H9 (cell line): ENCODE data around the gene ZNF124. TPM values are rescaled to one million over a fixed set of nuclear protein-coding genes. Genes with fewer than 3 reads are reported as not detected.
"Not testable (repeated sequence)": the region's sequence is repeated elsewhere in the genome, so short reads cannot be mapped to it uniquely, and the experiment has no call there.

Source experiments
- DNase-seq: peaks from one replicate; pipeline ENCODE4 v3.0.0-alpha.2; 2017
- H2AFZ ChIP-seq: one replicate; pipeline ENCODE4 v1.6.1; 2013; ENCODE audit warnings: mild to moderate bottlenecking, low read length, control low read depth, moderate library complexity
- H2AK5ac ChIP-seq: 2 replicates; pipeline ENCODE4 v1.6.1; 2013; ENCODE audit warnings: low read length, control low read depth, mixed read lengths; ENCODE audit not compliant: insufficient read length
- H2BK120ac ChIP-seq: one replicate; pipeline ENCODE4 v1.6.1; 2013; ENCODE audit warnings: low read depth, mild to moderate bottlenecking, low read length, control low read depth, inconsistent platforms; ENCODE audit not compliant: poor library complexity, severe bottlenecking
- H2BK12ac ChIP-seq: 2 replicates; pipeline ENCODE4 v1.6.1; 2013; ENCODE audit warnings: low read length, control low read depth, mixed read lengths, low read depth; ENCODE audit not compliant: insufficient read length
- H2BK15ac ChIP-seq: 2 replicates; pipeline ENCODE4 v1.6.1; 2013; ENCODE audit warnings: low read depth, low read length, control low read depth
- H2BK20ac ChIP-seq: one replicate; pipeline ENCODE4 v1.6.1; 2013; ENCODE audit warnings: low read depth, mild to moderate bottlenecking, low read length, control low read depth, inconsistent platforms; ENCODE audit not compliant: poor library complexity, severe bottlenecking
- H2BK5ac ChIP-seq: 2 replicates; pipeline ENCODE4 v1.6.1; 2013; ENCODE audit warnings: low read length, control low read depth, mixed read lengths; ENCODE audit not compliant: insufficient read length
- H3K14ac ChIP-seq: 2 replicates; pipeline ENCODE4 v1.6.1; 2013; ENCODE audit warnings: low read length, control low read depth; ENCODE audit not compliant: insufficient read depth
- H3K18ac ChIP-seq: 2 replicates; pipeline ENCODE4 v1.6.1; 2013; ENCODE audit warnings: low read depth, mild to moderate bottlenecking, mixed read lengths, low read length, control low read depth; ENCODE audit not compliant: insufficient read length
- H3K23ac ChIP-seq: 2 replicates; pipeline ENCODE4 v1.6.1; 2013; ENCODE audit warnings: low read length, control low read depth, mixed read lengths, low read depth; ENCODE audit not compliant: insufficient read length
- H3K23me2 ChIP-seq: 2 replicates; pipeline ENCODE4 v1.6.1; 2013; ENCODE audit warnings: low read depth, mild to moderate bottlenecking, mixed read lengths, low read length, control low read depth; ENCODE audit not compliant: insufficient read length, poor library complexity, severe bottlenecking
- H3K27ac ChIP-seq: 2 replicates; pipeline ENCODE4 v1.5.1; 2013; ENCODE audit warnings: low read length, control low read depth, mixed read lengths, low read depth; ENCODE audit not compliant: insufficient read length
- H3K27me3 ChIP-seq: 2 replicates; pipeline ENCODE4 v1.6.1; 2013; ENCODE audit warnings: low read length, control low read depth, inconsistent platforms; ENCODE audit not compliant: insufficient read depth
- H3K4ac ChIP-seq: 2 replicates; pipeline ENCODE4 v1.6.1; 2013; ENCODE audit warnings: low read depth, mild to moderate bottlenecking, control low read depth, inconsistent platforms, low read length, moderate library complexity
- H3K4me1 ChIP-seq: 2 replicates; pipeline ENCODE4 v1.6.1; 2013; ENCODE audit warnings: low read length, control low read depth, inconsistent platforms; ENCODE audit not compliant: insufficient read depth
- H3K4me2 ChIP-seq: 2 replicates; pipeline ENCODE4 v1.6.1; 2013; ENCODE audit warnings: low read length, control low read depth, mixed read lengths; ENCODE audit not compliant: insufficient read length, insufficient read depth
- H3K56ac ChIP-seq: 2 replicates; pipeline ENCODE4 v1.6.1; 2013; ENCODE audit warnings: low read depth, mild to moderate bottlenecking, mixed read lengths, low read length, control low read depth; ENCODE audit not compliant: insufficient read length
- H3K79me1 ChIP-seq: 2 replicates; pipeline ENCODE4 v1.6.1; 2013; ENCODE audit warnings: low read depth, mild to moderate bottlenecking, moderate library complexity, low read length, control low read depth, inconsistent platforms; ENCODE audit not compliant: insufficient read depth, poor library complexity, severe bottlenecking
- H3K79me2 ChIP-seq: 2 replicates; pipeline ENCODE4 v1.6.1; 2013; ENCODE audit warnings: low read length, control low read depth, inconsistent platforms; ENCODE audit not compliant: insufficient read depth
- H3K9ac ChIP-seq: 2 replicates; pipeline ENCODE4 v1.6.1; 2013; ENCODE audit warnings: low read length, control low read depth, mixed read lengths; ENCODE audit not compliant: insufficient read length; ENCODE audit errors: extremely low read depth
- H3K9me3 ChIP-seq: one replicate; pipeline ENCODE4 v1.6.1; 2013; ENCODE audit warnings: low read depth, low read length, inconsistent platforms; ENCODE audit not compliant: control insufficient read depth
- H3T11ph ChIP-seq: one replicate; pipeline ENCODE4 v1.6.1; 2013; ENCODE audit warnings: mild to moderate bottlenecking, low read length, control low read depth, inconsistent platforms
- H4K20me1 ChIP-seq: one replicate; pipeline ENCODE4 v1.6.1; 2013; ENCODE audit not compliant: control insufficient read depth, insufficient read length, insufficient read depth
- H4K5ac ChIP-seq: 2 replicates; pipeline ENCODE4 v1.6.1; 2013; ENCODE audit warnings: low read depth, mild to moderate bottlenecking, mixed read lengths, low read length, control low read depth; ENCODE audit not compliant: insufficient read length
- H4K8ac ChIP-seq: replicated peaks from 2 replicates; pipeline ENCODE4 v1.6.1; 2013; ENCODE audit warnings: low read length, control low read depth, mixed read lengths, low read depth; ENCODE audit not compliant: insufficient read length
- H4K91ac ChIP-seq: 2 replicates; pipeline ENCODE4 v1.6.1; 2013; ENCODE audit warnings: low read depth, mild to moderate bottlenecking, moderate library complexity, mixed read lengths, low read length, control low read depth; ENCODE audit not compliant: insufficient read length
- H3K27ac Mint-ChIP-seq, 3 experiments: 2 replicates in 2 of 3; 3 replicates in 1 of 3; pipeline ENCODE4 v1.8.0; 2020 to 2021; ENCODE audit warnings: mixed read lengths in 3 of 3, mild to moderate bottlenecking in 1 of 3, moderate library complexity in 1 of 3
- H3K27me3 Mint-ChIP-seq: 2 replicates; pipeline ENCODE4 v1.8.0; 2021; ENCODE audit warnings: low read depth, mild to moderate bottlenecking, moderate library complexity, mixed read lengths
- H3K36me3 Mint-ChIP-seq, 3 experiments: 2 replicates in 2 of 3; 3 replicates in 1 of 3; pipeline ENCODE4 v1.8.0; 2020 to 2021; ENCODE audit warnings: low read depth in 3 of 3, mixed read lengths in 3 of 3; ENCODE audit not compliant: insufficient read depth in 1 of 3
- H3K4me1 Mint-ChIP-seq, 2 experiments: 2 replicates each; pipeline ENCODE4 v1.8.0; 2020; ENCODE audit warnings: mixed read lengths in 2 of 2
- H3K4me3 Mint-ChIP-seq, 2 experiments: 2 replicates in 1 of 2; 3 replicates in 1 of 2; pipeline ENCODE4 v1.8.0; 2020 to 2021; ENCODE audit warnings: mild to moderate bottlenecking in 2 of 2, mixed read lengths in 2 of 2, moderate library complexity in 1 of 2
- H3K9me3 Mint-ChIP-seq, 2 experiments: 2 replicates in 1 of 2; 3 replicates in 1 of 2; pipeline ENCODE4 v1.8.0; 2020; ENCODE audit warnings: mild to moderate bottlenecking in 2 of 2, mixed read lengths in 2 of 2, moderate library complexity in 1 of 2
- WGBS: extraction: QIAGEN DNeasy Blood & Tissue Kit; methylation state at CpG from one replicate; pipeline ENCODE4 v1.1.7; 2013; ENCODE audit warnings: missing lambda C conversion rate, low lambda C conversion rate, mixed read lengths; ENCODE audit not compliant: insufficient read length; ENCODE audit errors: extremely low coverage; 5-methylcytosine and 5-hydroxymethylcytosine counted together
- total RNA-seq: library from RNA; stranded (reverse); gene quantifications from 2 replicates; pipeline ENCODE4 v1.2.1, GENCODE V29; 2021
- TF ChIP-seq, protein P1 (sequence below): fragments of 200-600 bp; sonication (generic); conservative IDR thresholded peaks from 3 replicates; pipeline ENCODE4 v1.8.0; 2021; ENCODE audit warnings: antibody characterized with exemption, mild to moderate bottlenecking

The ZNF124 gene
- total RNA-seq, 1 experiment from 2014 or later = 50.6 TPM

DNA sequence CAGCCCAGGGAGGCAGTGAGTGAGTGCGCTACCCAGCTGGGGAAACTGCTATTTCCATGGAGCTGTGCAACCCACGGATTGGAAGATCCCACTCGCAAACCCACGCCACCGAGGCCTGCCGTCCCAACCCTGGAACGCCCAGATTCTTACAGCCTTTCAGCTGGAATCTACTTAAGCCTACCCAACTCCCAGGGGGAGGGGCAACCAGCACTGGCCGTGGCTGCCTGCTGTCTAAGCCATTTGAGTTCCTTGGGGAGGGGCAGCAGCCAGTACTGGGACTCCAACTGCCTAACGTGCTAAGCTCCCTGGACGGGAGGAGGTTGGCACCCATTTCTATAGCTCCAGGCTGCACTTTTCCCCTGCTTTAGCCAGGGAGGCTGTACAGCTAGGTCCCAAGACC lies 40.6 kb downstream of the ZNF124 start:
- no peaks in the 10 kb centered on the region for H4K20me1 ChIP-seq
- no peak overlapping the region for H3K27ac ChIP-seq
- no peak overlapping the region for H2BK5ac ChIP-seq
- H3K79me2 ChIP-seq = no peaks in the 10 kb centered on the region; the same call in 1 of the 2 replicates
- no peak overlapping the region for H2AK5ac ChIP-seq
- H2BK15ac ChIP-seq = no peak overlapping the region
- no peaks in the 10 kb centered on the region for H3K79me1 ChIP-seq
- H4K91ac ChIP-seq = no peak overlapping the region
- H3K23me2 ChIP-seq = no peaks in the 10 kb centered on the region
- WGBS = no CpG with 5 or more reads among the region's 10 CpGs
- H3K9ac ChIP-seq = no peak overlapping the region
- no peak overlapping the region for H2AFZ ChIP-seq
- DNase-seq = no peak
- H4K8ac ChIP-seq = no peak overlapping the region
- H3K14ac ChIP-seq = no peak overlapping the region; the same call in 1 of the 2 replicates
- TF ChIP-seq, protein P1, sequence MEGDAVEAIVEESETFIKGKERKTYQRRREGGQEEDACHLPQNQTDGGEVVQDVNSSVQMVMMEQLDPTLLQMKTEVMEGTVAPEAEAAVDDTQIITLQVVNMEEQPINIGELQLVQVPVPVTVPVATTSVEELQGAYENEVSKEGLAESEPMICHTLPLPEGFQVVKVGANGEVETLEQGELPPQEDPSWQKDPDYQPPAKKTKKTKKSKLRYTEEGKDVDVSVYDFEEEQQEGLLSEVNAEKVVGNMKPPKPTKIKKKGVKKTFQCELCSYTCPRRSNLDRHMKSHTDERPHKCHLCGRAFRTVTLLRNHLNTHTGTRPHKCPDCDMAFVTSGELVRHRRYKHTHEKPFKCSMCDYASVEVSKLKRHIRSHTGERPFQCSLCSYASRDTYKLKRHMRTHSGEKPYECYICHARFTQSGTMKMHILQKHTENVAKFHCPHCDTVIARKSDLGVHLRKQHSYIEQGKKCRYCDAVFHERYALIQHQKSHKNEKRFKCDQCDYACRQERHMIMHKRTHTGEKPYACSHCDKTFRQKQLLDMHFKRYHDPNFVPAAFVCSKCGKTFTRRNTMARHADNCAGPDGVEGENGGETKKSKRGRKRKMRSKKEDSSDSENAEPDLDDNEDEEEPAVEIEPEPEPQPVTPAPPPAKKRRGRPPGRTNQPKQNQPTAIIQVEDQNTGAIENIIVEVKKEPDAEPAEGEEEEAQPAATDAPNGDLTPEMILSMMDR = no peak
- H3K4me3 Mint-ChIP-seq = no peak overlapping the region
- no peak overlapping the region for H3K23ac ChIP-seq
- H3K27me3 Mint-ChIP-seq = no peaks in the 10 kb centered on the region
- no peak overlapping the region for H3K18ac ChIP-seq
- H3K4me2 ChIP-seq = no peak overlapping the region
- no peak overlapping the region for H2BK120ac ChIP-seq
- peaks cover 25% of the 10 kb centered on the region in 2 experiments for H3K4me1 Mint-ChIP-seq
- H3K4ac ChIP-seq = no peak overlapping the region
- H2BK12ac ChIP-seq = no peak overlapping the region
- H3K9me3 ChIP-seq = no peaks in the 10 kb centered on the region
- H2BK20ac ChIP-seq = no peak overlapping the region
- no peak overlapping the region for H3K56ac ChIP-seq
- H3K9me3 Mint-ChIP-seq = peaks cover 21 to 49% of the 10 kb centered on the region in 2 experiments
- H3K27ac Mint-ChIP-seq = no peak overlapping the region
- H4K5ac ChIP-seq = no peak overlapping the region
- no peak overlapping the region for H3T11ph ChIP-seq
- H3K36me3 Mint-ChIP-seq = peaks cover 43 to 66% (median 44%) of the 10 kb centered on the region in 3 experiments
- H3K4me1 ChIP-seq = no peaks in the 10 kb centered on the region
- H3K27me3 ChIP-seq = no peaks in the 10 kb centered on the region

DNA sequence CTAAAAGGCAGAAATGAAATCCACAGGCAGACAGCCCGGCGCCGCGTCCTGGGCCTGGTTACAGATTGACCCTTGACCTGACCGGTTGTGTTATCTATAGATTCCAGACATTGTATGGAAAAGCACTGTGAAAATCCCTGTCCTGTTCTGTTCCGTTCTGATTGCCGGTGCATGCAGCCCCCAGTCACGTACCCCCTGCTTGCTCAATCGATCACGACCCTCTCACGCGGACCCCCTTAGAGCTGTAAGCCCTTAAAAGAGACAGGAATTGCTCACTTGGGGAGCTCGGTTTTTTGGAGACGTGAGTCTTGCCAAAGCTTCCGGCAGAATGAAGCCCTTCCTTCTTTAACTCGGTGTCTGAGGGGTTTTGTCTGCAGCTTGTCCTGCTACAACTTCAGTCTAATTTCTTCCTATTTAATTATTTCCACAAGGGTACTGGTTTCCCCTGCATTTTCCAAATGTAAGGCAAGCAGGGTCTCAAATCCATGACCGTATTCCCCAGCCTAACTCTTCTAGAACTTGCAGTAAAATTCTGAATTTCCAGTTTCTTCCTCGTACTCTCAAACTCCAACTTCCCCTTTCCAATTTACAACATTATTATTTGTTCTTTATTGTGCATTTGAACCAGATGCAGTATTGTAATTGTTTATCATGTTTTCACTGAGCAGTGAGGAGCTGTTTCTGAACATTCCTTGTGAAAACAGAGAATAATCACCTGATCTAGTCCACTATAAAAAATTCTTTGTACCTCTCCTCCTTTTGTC lies 44.1 kb downstream of the ZNF124 start:
- not testable (repeated sequence) for H3K79me2 ChIP-seq, H3K23ac ChIP-seq, H3K14ac ChIP-seq, H3K27me3 ChIP-seq, H2BK120ac ChIP-seq, H3K79me1 ChIP-seq, H2BK12ac ChIP-seq, H4K5ac ChIP-seq, H3K4ac ChIP-seq, H3K27me3 Mint-ChIP-seq, H3K9me3 ChIP-seq, DNase-seq, H2AFZ ChIP-seq, H4K8ac ChIP-seq, H3K18ac ChIP-seq, H4K91ac ChIP-seq, H4K20me1 ChIP-seq, H3K4me1 ChIP-seq, H3T11ph ChIP-seq, H2BK5ac ChIP-seq, H3K9ac ChIP-seq, H2AK5ac ChIP-seq, H3K56ac ChIP-seq, H3K27ac ChIP-seq, H2BK15ac ChIP-seq, H2BK20ac ChIP-seq, H3K23me2 ChIP-seq
- peaks cover 18% of the 10 kb centered on the region in 2 experiments for H3K4me1 Mint-ChIP-seq
- WGBS = no CpG with 5 or more reads among the region's 18 CpGs
- peak overlapping the region; percentile 32 for H3K4me2 ChIP-seq
- H3K36me3 Mint-ChIP-seq = peaks cover 17 to 32% (median 27%) of the 10 kb centered on the region in 3 experiments
- peak overlapping the region in 1 of 3 experiments; percentile 82; a peak in 1 of 7 replicates for H3K27ac Mint-ChIP-seq
- peak overlapping the region; percentile 74 to 84 for H3K4me3 Mint-ChIP-seq
- H3K9me3 Mint-ChIP-seq = peaks cover 2 to 19% of the 10 kb centered on the region in 2 experiments; a peak in 3 of 5 replicates
